HG03135 (cell line): Measurements from ENCODE around the gene NUP62.
"Not testable (repeated sequence)": the region's sequence is repeated elsewhere in the genome, so short reads cannot be mapped to it uniquely, and the experiment has no call there.

Experiments used
- ATAC-seq: cut with Tn5 transposase; IDR thresholded peaks from one replicate; pipeline ENCODE4 v1.9.1; 2021; ENCODE audit warnings: mild to moderate bottlenecking, moderate library complexity; ENCODE audit not compliant: unreplicated experiment

NUP62 gene

DNA sequence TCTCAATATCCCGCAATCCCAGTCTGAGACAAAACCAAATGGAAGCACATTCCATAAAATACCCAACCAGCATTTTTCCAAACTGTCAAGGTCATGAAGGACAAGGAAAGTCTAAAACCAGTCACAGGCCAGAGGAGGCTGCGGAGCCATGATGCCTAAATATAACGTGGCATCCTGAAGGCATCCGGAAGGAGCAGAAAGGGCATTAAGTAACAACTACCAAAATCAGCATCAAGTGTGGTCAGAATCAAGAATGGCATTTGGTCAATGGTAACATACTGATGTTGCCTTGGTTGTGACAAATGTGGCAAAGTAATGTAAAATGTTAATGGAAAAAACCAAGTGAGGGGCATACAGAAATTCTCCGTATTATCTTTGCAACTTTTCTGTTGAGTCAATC is 3.8 kb downstream of the NUP62 start:
- ATAC-seq = no peak

GRCh38 chr19:49924881-49925210 is 4.5 kb downstream of the NUP62 start:
- ATAC-seq = not testable (repeated sequence)

- no peak for ATAC-seq
Observed at GRCh38 chr19:49924004-49924880, 5.1 kb downstream of the NUP62 start.

DNA sequence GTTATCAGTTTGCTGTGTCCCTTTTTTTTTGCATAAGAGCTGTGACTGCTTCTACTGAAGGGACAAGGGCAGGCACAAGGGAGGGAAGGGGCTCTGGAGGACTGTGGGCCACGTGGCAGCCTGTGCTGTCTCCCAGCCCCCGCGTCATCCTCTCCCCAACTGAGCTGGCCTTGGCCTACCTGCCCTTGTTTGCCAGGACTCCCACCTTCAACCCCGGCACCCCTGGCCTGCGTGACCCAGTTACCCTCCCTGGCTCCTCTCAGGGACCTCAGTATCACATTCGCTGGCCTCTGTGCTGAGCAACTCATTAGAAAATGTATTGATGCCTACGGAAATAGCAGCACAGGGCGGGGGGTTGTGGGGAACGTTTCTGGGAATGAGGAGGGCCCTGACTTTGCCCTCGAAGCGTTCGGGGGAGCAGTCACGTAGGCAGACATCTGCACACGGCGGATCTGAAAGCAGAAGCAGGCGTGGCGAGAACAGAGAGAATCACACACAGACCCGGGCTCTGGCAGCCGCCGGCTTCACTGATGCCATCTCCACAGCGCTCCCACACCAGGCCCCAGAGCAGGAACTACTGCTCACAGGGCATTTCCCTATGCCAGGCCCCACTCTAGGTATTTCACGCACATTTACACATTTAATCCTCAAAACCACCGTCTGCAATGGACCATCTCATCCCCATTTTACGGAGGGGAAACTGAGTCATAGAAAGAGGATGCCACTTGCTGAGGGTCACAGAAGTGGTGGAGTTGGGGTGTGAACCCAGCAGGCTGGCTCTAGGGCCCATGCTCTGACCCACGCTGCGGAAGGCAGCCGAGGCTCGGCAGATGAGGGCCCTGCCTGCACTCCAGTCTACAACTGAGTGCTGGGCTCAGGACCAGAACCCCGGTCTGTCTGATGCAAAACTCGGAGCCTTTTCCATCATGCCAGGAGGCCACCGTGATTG is 6.0 kb downstream of the NUP62 start:
- ATAC-seq = no peak

DNA sequence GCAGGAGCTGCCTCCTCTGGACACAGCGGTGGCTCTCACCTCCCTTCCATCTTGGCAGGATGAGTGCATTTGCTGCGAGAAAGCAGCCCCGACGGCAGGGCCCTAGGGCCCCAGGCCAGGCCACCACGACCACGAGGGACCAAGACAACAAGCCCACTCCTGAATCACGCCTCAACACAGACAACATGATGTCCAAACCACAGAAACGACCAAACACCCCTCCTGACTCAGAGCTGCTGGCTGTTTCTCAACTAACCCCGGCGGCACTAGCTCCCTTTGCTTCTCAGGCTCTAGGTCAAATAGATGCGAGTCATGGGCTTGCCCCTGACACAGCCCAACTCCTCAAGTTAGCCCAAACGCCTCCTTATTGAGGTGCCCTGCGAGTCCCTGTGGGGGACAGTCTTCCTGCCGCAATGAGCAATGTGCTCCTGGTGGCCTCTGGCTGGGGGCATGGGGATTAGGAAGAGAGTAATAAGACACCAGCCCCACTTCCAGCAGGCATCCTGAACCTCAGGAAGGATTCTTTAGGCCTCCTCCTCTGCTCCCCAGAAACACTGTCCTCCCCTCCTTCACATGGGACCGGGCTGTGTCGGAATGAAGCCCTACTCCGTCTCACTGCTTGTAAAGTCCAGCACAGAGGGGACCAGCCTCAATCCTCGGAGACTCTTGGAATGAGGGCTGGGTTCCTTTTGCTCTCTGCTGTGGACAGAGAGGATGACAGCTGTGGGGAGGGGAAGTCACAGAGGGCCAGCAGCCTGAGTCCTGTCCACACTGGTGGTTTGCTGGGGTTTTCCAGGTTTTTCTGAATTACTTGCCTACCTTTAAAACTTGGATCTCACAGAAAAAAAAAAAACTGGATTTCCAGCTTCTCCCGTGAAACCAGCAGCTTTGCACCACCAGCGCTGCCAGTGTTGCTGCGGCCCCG is 7.2 kb downstream of the NUP62 start:
- no peak for ATAC-seq

DNA sequence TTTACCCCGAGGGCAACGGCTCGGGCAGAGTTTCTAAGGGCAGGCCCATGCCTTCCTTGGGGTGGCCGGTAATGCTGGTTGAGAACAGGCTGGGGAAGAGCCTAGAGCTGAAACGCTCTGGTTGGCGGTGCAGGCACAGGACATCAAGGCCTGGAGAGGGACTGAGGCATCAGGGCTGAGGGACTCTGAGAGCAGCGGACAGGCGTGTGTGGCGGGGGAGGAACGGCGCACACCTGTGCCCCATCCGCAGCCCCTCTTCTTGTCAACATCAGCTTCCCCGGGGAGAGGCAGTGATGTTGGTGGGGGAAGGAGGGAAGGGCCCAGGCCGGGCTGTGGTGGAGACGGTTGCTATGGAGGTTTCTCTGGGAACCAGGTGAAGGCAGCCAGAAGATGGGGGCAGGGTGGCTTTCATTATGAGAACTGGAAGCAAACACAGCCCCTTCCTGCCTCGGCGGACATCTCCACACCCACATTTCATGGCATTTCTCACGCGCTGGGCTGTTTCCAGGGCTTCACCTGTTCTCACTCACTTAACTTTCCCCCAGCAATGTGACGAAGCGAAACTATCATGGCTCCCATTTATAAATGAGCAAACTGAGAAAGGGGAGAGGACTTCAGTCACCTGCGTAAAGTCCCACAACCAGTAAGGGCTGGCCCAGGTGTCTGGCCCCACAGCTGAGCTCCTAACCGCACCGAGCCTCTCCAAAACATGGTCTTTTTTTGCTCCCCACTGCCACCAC is 8.5 kb downstream of the NUP62 start:
- ATAC-seq = no peak

- ATAC-seq = no peak
Observed at GRCh38 chr19:49918089-49918488, 11.2 kb downstream of the NUP62 start.

DNA sequence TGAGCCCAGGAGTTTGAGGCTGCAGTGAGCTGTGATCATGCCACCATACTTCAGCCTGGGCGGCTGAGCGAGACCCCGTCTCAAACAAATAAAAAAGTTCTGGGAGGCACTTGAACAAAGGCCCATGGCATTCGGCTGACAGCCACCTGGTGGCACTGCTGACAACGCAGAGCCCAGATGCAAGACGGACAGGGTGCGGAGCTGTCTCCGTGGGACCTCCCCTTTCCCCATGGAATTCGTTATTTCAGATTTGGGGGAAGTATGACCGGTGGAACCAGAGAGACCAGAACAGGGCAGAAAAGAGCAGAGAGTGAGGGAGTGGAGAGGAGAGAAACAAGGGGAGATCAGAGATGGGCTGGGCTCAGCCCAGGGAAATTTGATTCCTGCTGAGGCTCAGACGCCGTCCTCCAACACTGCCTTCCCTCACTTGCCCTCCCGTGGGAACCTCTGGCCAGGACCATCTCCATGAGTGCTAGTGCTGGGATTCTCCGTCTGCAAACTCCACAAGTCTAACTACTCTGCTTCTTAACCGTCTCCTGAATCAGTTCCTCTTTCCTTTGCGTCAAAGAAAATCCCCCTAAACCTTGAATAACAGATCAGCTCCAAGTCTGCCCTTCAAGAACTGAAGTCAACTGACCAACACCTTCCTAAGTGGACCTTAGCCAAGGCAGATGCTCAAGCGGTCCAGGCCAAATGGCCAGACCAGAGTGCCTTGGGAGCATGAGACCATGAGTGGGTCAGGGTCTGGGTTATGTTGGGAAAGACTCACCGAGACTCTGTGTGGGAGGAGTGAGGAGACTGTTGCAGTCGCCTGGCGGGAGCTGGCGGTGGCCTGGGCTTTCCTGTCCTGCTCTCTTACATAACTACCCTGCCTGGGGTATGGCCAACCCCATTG is 12.2 kb downstream of the NUP62 start:
- ATAC-seq = no peak

GRCh38 chr19:49915271-49915670 is 14.0 kb downstream of the NUP62 start:
- no peak for ATAC-seq

- no peak for ATAC-seq
Observed at GRCh38 chr19:49913720-49914119, 15.6 kb downstream of the NUP62 start.

GRCh38 chr19:49912965-49913685 is 16.2 kb downstream of the NUP62 start:
- ATAC-seq = no peak

- ATAC-seq = no peak
Observed at GRCh38 chr19:49911381-49912145, 17.7 kb downstream of the NUP62 start.

DNA sequence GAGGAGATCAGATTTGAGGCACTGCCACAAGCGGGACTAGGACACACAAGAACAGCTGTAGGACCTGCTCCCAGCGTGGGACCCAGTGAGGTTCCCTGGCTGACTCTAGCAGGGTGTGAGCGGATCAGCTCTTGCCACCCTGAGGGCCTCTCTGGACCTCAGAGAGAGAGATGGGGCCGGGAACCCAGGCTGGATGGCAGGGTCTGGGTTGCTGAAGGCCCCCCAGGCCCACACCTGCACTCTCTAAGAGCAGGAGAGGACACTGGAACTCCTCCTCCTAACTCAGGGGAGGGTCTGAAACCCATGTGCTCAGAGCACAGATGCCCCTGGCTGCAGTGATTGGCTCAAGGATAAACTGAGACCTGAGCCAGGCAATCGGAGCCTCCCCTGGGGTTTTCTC is 19.1 kb downstream of the NUP62 start:
- no peak for ATAC-seq

- no peak for ATAC-seq
Observed at GRCh38 chr19:49908480-49909420, 20.6 kb downstream of the NUP62 start.

DNA sequence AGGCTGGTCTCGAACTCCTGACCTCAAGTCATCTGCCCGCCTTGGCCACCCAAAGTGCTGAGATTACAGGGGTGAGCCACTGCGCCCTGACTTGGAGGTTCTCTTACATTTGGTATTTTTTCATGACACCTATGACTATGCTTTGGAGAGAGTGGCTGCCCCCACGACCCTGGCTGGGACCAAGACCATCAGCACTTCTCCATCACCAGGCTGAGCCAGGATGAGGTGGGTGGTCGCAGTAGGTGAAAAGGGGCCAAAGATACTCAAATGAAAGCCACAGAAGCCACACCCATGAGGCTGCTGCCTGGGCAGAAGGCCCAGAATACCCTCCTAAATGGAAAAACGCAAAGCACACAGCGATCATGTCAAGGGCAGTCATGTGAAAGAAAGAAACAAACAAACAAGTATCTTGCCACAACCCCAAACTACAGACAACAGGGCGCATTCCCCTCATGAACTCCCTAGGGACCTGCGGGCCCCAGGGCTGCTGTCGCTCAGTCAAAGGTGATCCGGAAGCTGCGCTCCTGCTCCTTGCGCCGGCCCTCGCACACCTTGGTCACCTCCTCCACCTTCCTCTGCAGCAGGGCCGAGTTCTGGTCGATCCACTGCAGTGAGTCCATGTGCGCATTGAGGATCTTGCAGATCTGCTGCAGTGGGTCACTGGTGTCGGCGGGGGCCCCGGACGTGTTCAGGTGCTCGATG is 21.4 kb downstream of the NUP62 start:
- no peak for ATAC-seq
